HCT116 (cell line): ENCODE measurements around the gene MBD5. TPM values are rescaled to one million over a fixed set of nuclear protein-coding genes. Genes with fewer than 3 reads are reported as not detected.

ENCODE experiments used
- ATAC-seq: fragments of 200-7000 bp; cut with Tn5 transposase; 2 replicates; pipeline ENCODE4 v1.9.1; 2020; ENCODE audit warnings: mild to moderate bottlenecking, moderate library complexity
- BruUV-seq: library from RNA; stranded (reverse); fragments of 400-500 nt; replicated peaks from 2 replicates; lab custom pipeline; 2021; lab: Mats Ljungman, UMichigan
- CTCF ChIA-PET: fragments of 300-600 bp; sonication (Branson Sonifier 250); formaldehyde crosslinking; loops from one replicate; lab custom pipeline; 2021; ENCODE audit warnings: antibody characterized with exemption; lab: Charles Lee
- POLR2A ChIA-PET: fragments of 300-600, 350-600 bp; sonication (Branson Sonifier 250); formaldehyde crosslinking; loops from one replicate; lab custom pipeline; 2021; ENCODE audit warnings: antibody characterized with exemption; lab: Charles Lee
- RAD21 ChIA-PET, 2 experiments: fragments of 300-600 bp; sonication (Branson Sonifier 250); formaldehyde crosslinking; loops; one replicate each; lab custom pipeline; 2023; ENCODE audit warnings: low total read pairs in 2 of 2; ENCODE audit not compliant: uncharacterized antibody in 2 of 2, unreplicated experiment in 2 of 2, low non-redundant PET in 1 of 2; lab: Charles Lee
- DNase-seq: peaks from one replicate; pipeline ENCODE4 v3.0.0-alpha.2; 2010; ENCODE audit warnings: low read depth, low spot score
- H2AFZ ChIP-seq: fragments of 200-600 bp; shearing (Covaris generic), sonication (generic); 2 replicates; pipeline ENCODE4 v1.6.1; 2017; ENCODE audit warnings: low read depth, mixed run types, mixed read lengths, antibody characterized with exemption, low read length; ENCODE audit not compliant: poor library complexity, severe bottlenecking
- H3K27ac ChIP-seq: 2 replicates; pipeline ENCODE4 v1.5.1; 2012; ENCODE audit warnings: low read depth, low read length
- H3K27me3 ChIP-seq: fragments of 200-600 bp; sonication (generic); 2 replicates; pipeline ENCODE4 v1.6.1; 2016; ENCODE audit warnings: mixed run types, low read length, mixed read lengths; ENCODE audit not compliant: insufficient read depth
- H3K36me3 ChIP-seq, 2 experiments: fragments of 200-500 bp in 1 of 2; fragments of 200-600 bp in 1 of 2; sonication (Bioruptor generic) in 1 of 2; sonication (generic) in 1 of 2; 2 replicates each; pipeline versions ENCODE4 v1.5.1 to v1.6.1; 2014 to 2016; ENCODE audit warnings: low read length in 2 of 2, inconsistent platforms in 1 of 2, mixed read lengths in 1 of 2, mixed run types in 1 of 2; ENCODE audit not compliant: insufficient read depth in 2 of 2, control insufficient read depth in 1 of 2
- H3K4me1 ChIP-seq, 2 experiments: fragments of 200-600 bp in 1 of 2; sonication (generic) in 1 of 2; 2 replicates each; pipeline versions ENCODE4 v1.5.1 to v1.6.1; 2012 to 2017; ENCODE audit warnings: low read length in 2 of 2, inconsistent platforms in 1 of 2, mild to moderate bottlenecking in 1 of 2, mixed read lengths in 1 of 2, mixed run types in 1 of 2, moderate library complexity in 1 of 2; ENCODE audit not compliant: insufficient read depth in 2 of 2, control insufficient read depth in 1 of 2
- H3K4me2 ChIP-seq: fragments of 200-600 bp; sonication (generic); 2 replicates; pipeline ENCODE4 v1.6.1; 2017; ENCODE audit warnings: mixed run types, low read length, mixed read lengths
- H3K4me3 ChIP-seq, 2 experiments: fragments of 200-600 bp in 1 of 2; sonication (generic) in 1 of 2; replicated peaks in 1 of 2; 2 replicates each; pipeline ENCODE4 v1.5.1; 2011 to 2016; ENCODE audit warnings: low read length in 2 of 2, control low read depth in 1 of 2, low read depth in 1 of 2, mild to moderate bottlenecking in 1 of 2, mixed read lengths in 1 of 2, mixed run types in 1 of 2
- H3K79me2 ChIP-seq: fragments of 200-600 bp; sonication (generic); 2 replicates; pipeline ENCODE4 v1.6.1; 2017; ENCODE audit warnings: mild to moderate bottlenecking, mixed run types, low read length, moderate library complexity, mixed read lengths; ENCODE audit not compliant: insufficient read depth
- H3K9ac ChIP-seq: fragments of 200-600 bp; sonication (generic); 2 replicates; pipeline ENCODE4 v1.6.1; 2016; ENCODE audit warnings: low read length, mixed read lengths
- H3K9me2 ChIP-seq: fragments of 200-600 bp; sonication (generic), shearing (Covaris generic); 2 replicates; pipeline ENCODE4 v1.6.1; 2017; ENCODE audit warnings: mixed run types, mild to moderate bottlenecking, moderate library complexity; ENCODE audit not compliant: insufficient read depth
- H3K9me3 ChIP-seq, 2 experiments: fragments of 200-500 bp in 1 of 2; fragments of 200-600 bp in 1 of 2; sonication (Bioruptor generic) in 1 of 2; sonication (generic) in 1 of 2; 2 replicates each; pipeline ENCODE4 v1.6.1; 2014 to 2017; ENCODE audit warnings: low read length in 2 of 2, mixed read lengths in 2 of 2, inconsistent platforms in 1 of 2, low read depth in 1 of 2, mild to moderate bottlenecking in 1 of 2, mixed run types in 1 of 2, moderate library complexity in 1 of 2; ENCODE audit not compliant: control insufficient read depth in 1 of 2, insufficient read depth in 1 of 2
- H4K20me1 ChIP-seq: fragments of 200-600 bp; sonication (generic), shearing (Covaris generic); 2 replicates; pipeline ENCODE4 v1.6.1; 2017; ENCODE audit warnings: mixed run types, mild to moderate bottlenecking, moderate library complexity; ENCODE audit not compliant: insufficient read depth
- CEBPB ChIP-seq: IDR thresholded peaks from 2 replicates; pipeline ENCODE4 v1.6.1; 2012; ENCODE audit warnings: low read depth
- CTCF ChIP-seq, 3 experiments: fragments of 200-600 bp in 1 of 3; sonication (generic) in 1 of 3; IDR thresholded peaks in 2 of 3; conservative IDR thresholded peaks in 1 of 3; 2 replicates each; pipeline ENCODE4 v1.5.1; 2012 to 2017; ENCODE audit warnings: low read depth in 2 of 3, low read length in 2 of 3, antibody characterized with exemption in 1 of 3, borderline replicate concordance in 1 of 3, control low read depth in 1 of 3, mild to moderate bottlenecking in 1 of 3, mixed read lengths in 1 of 3, mixed run types in 1 of 3, moderate library complexity in 1 of 3; ENCODE audit not compliant: insufficient read depth in 1 of 3
- ELF1 ChIP-seq: IDR thresholded peaks from 2 replicates; pipeline ENCODE4 v1.6.1; 2012; ENCODE audit warnings: low read depth, borderline replicate concordance
- JUND ChIP-seq: IDR thresholded peaks from 2 replicates; pipeline ENCODE4 v1.6.1; 2012
- MAX ChIP-seq: IDR thresholded peaks from 2 replicates; pipeline ENCODE4 v1.6.1; 2012
- POLR2AphosphoS5 ChIP-seq: IDR thresholded peaks from 2 replicates; pipeline ENCODE4 v1.6.1; 2011; ENCODE audit warnings: mild to moderate bottlenecking, low read depth, low read length, moderate library complexity
- RAD21 ChIP-seq: IDR thresholded peaks from 2 replicates; pipeline ENCODE4 v1.6.1; 2012; ENCODE audit warnings: low read depth, mild to moderate bottlenecking
- SP1 ChIP-seq: IDR thresholded peaks from 2 replicates; pipeline ENCODE4 v1.6.1; 2012; ENCODE audit warnings: low read depth
- TCF7L2 ChIP-seq: IDR thresholded peaks from 2 replicates; pipeline ENCODE4 v1.7.0; 2011; ENCODE audit warnings: borderline replicate concordance, inconsistent platforms; ENCODE audit not compliant: insufficient read depth, insufficient read length; ENCODE audit errors: extremely low read depth
- ZBTB33 ChIP-seq: IDR thresholded peaks from 2 replicates; pipeline ENCODE4 v1.6.1; 2011; ENCODE audit warnings: mild to moderate bottlenecking, low read length, moderate library complexity; ENCODE audit not compliant: insufficient replicate concordance; ENCODE audit errors: extremely low read depth
- intact Hi-C: fragments of 100-400 bp; cut with micrococcal nuclease; formaldehyde crosslinking; loops from 2 replicates; pipeline ENCODE4 v1.10.0; 2022
- total RNA-seq: library from RNA; stranded (reverse); gene quantifications from one replicate; pipeline ENCODE4 v1.2.1, GENCODE V29; 2021; ENCODE audit not compliant: unreplicated experiment

The MBD5 gene
- total RNA-seq, 1 experiment from 2014 or later = 20.5 TPM

- intact Hi-C loops = loop anchor here (1.0 to 5.0 kb wide), 4 partner anchors 307 to 572 kb away; no protein-coding TSS in a partner anchor
- ATAC-seq = peak; percentile 4; the same call in 1 of the 2 replicates
- TF ChIP-seq RAD21 (no peak), CTCF (IDR thresholded peaks at IDR 0.05 in 2 of 3, conservative IDR thresholded peaks at IDR 0.05 in 1 of 3; ENCODE audit: borderline replicate concordance in 1 of 3, insufficient read depth in 1 of 3, low read depth in 2 of 3, low read length in 2 of 3) (no peak), ELF1 (no peak), TCF7L2 (no peak), ZBTB33 (no peak), JUND (no peak), MAX (no peak), SP1 (no peak), CEBPB (no peak), POLR2AphosphoS5 (no peak)
- DNase-seq = no peak
- no peaks in the 10 kb centered on the region for H3K27me3 ChIP-seq
- H4K20me1 ChIP-seq = no peaks in the 10 kb centered on the region
- H2AFZ ChIP-seq = peak overlapping the region; percentile 95
- peaks cover 0 to 10% of the 10 kb centered on the region in 2 experiments; a peak in 2 of 4 replicates for H3K4me1 ChIP-seq
- H3K4me3 ChIP-seq = peak overlapping the region in 1 of 2 experiments; percentile 27; a peak in 2 of 4 replicates
- no peaks in the 10 kb centered on the region for H3K79me2 ChIP-seq
- H3K36me3 ChIP-seq = no peaks in the 10 kb centered on the region
- H3K9me2 ChIP-seq = no peaks in the 10 kb centered on the region
- no peak overlapping the region for H3K27ac ChIP-seq
- peak overlapping the region; percentile 72 for H3K4me2 ChIP-seq
- no TSS peak for BruUV-seq
- ChIA-PET POLR2A (interaction anchor here (1.0 to 1.4 kb wide), 3 partner anchors 135 to 488 kb away, joined by 3 to 9 read pairs (median 5); partner anchors contain the start of genes MBD5 and ORC4), CTCF (interaction anchor here (0.7 to 2.4 kb wide), 21 partner anchors 8 to 1775 kb away, joined by 3 to 18 read pairs (median 4); partner anchors contain the start of genes MBD5 and ORC4), RAD21 (interaction anchor here in 1 of 2 experiments (0.8 to 0.9 kb wide), 2 partner anchors 488 to 519 kb away, joined by 3 read pairs; no protein-coding TSS in a partner anchor)
- no peaks in the 10 kb centered on the region for H3K9me3 ChIP-seq
- no peak overlapping the region for H3K9ac ChIP-seq
Measured at GRCh38 chr2:148508878-148509287, 488.0 kb downstream of the MBD5 start.
